Measurements from ENCODE around the gene WDR86. TPM values are rescaled to one million over a fixed set of nuclear protein-coding genes. Genes with fewer than 3 reads are reported as not detected.

WDR86 gene
- total RNA-seq, 4 donors from 2014 or later = 1.4 to 2.4 (median 2.0) TPM; not detected in 1

- intact Hi-C loops (cut with DNase I; ENCODE audit: low total_unique reads) = no loop called here
- TF ChIP-seq POLR2A (IDR thresholded peaks at IDR 0.05) (no peak), CTCF (IDR thresholded peaks at IDR 0.05) (no peak)
Measured at GRCh38 chr7:151389768-151390597, 19.9 kb downstream of the WDR86 start.

GRCh38 chr7:151389096-151389767 lies 20.6 kb downstream of the WDR86 start:
- intact Hi-C loops (cut with DNase I; ENCODE audit: low total_unique reads) = no loop called here
- H3K4me3 ChIP-seq (ENCODE audit: low read depth, poor library complexity, severe bottlenecking) = no peak overlapping the region
- WGBS, 2 donors = 92 to 94% methylated on average over 21 of the region's 21 CpGs
- no peak for DNase-seq (ENCODE audit: low spot score in 2 of 2)
- TF ChIP-seq CTCF (IDR thresholded peaks at IDR 0.05) = no peak
- TF ChIP-seq POLR2A (IDR thresholded peaks at IDR 0.05) = no peak

More at GRCh38 chr7:151389768-151390597, 19.9 kb downstream of the WDR86 start:
- no peak for DNase-seq (ENCODE audit: low spot score in 2 of 2)
- WGBS, 2 donors = 80 to 88% methylated on average over 24 of the region's 24 CpGs
- H3K4me3 ChIP-seq (ENCODE audit: low read depth, poor library complexity, severe bottlenecking) = no peak overlapping the region

- DNase-seq (ENCODE audit: low spot score in 2 of 2) = no peak
- no peak overlapping the region for H3K4me3 ChIP-seq (ENCODE audit: low read depth, poor library complexity, severe bottlenecking)
- intact Hi-C loops (cut with DNase I; ENCODE audit: low total_unique reads) = no loop called here
- no peak for TF ChIP-seq CTCF (IDR thresholded peaks at IDR 0.05)
- WGBS, 2 donors = 91 to 99% methylated on average over 10 of the region's 10 CpGs
Measured at GRCh38 chr7:151388430-151388829, 21.4 kb downstream of the WDR86 start.

- intact Hi-C loops (cut with DNase I; ENCODE audit: low total_unique reads) = no loop called here
Measured at GRCh38 chr7:151388007-151388297, 21.9 kb downstream of the WDR86 start.

GRCh38 chr7:151387161-151388006 lies 22.5 kb downstream of the WDR86 start:
- DNase-seq (ENCODE audit: low spot score in 2 of 2) = no peak
- TF ChIP-seq POLR2A (IDR thresholded peaks at IDR 0.05) (no peak), CTCF (IDR thresholded peaks at IDR 0.05) (no peak)
- 88% methylated on average over 19 to 21 of the region's 24 CpGs for WGBS, 2 donors
- no peak overlapping the region for H3K4me3 ChIP-seq (ENCODE audit: low read depth, poor library complexity, severe bottlenecking)
- intact Hi-C loops (cut with DNase I; ENCODE audit: low total_unique reads) = no loop called here

More at GRCh38 chr7:151388007-151388297, 21.9 kb downstream of the WDR86 start:
- no peak for TF ChIP-seq CTCF (IDR thresholded peaks at IDR 0.05)
- no peak for TF ChIP-seq POLR2A (IDR thresholded peaks at IDR 0.05)
- H3K4me3 ChIP-seq (ENCODE audit: low read depth, poor library complexity, severe bottlenecking) = no peak overlapping the region
- DNase-seq (ENCODE audit: low spot score in 2 of 2) = no peak
- 82 to 89% methylated on average over 8 of the region's 8 CpGs for WGBS, 2 donors
